ENCODE results near the gene SORT1.

DNA sequence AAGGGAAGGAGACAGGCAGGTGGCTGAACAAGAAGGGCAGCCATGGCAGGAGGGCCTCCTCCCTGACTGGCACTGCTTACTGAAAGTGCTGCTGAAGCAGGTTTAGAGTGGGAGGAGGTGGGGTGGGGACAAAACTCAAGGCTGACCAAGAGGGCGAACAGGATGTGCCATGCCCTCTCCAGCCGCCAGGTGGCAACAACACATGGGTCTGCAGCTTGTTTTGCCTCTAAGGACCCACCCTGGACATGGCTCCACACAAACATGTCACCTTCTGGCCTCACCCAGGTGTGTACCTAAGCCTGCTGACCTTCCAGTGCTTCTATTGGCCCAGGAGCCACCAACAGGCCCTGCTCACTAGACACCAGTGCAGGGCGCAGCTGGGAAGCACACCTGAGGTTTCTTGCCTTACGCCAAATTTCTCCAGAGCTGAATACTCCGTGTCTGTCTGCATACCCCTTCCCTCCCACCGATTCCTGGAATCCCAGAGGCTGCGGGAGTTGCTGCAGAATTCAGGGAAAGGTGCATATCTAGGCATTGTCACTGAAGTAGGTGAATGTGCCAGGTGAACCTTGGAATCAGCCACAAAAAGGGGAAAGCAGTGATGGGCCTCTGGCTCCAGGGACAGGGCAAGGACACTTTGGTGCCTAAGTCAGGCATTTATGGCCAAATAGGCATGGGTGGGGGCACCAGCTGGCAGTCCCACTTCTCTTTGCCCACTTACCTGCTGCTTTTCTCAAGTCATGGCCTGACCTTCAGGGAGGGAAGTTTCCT, 120.1 kb downstream of the SORT1 start:
- TF ChIP-seq, protein P1, sequence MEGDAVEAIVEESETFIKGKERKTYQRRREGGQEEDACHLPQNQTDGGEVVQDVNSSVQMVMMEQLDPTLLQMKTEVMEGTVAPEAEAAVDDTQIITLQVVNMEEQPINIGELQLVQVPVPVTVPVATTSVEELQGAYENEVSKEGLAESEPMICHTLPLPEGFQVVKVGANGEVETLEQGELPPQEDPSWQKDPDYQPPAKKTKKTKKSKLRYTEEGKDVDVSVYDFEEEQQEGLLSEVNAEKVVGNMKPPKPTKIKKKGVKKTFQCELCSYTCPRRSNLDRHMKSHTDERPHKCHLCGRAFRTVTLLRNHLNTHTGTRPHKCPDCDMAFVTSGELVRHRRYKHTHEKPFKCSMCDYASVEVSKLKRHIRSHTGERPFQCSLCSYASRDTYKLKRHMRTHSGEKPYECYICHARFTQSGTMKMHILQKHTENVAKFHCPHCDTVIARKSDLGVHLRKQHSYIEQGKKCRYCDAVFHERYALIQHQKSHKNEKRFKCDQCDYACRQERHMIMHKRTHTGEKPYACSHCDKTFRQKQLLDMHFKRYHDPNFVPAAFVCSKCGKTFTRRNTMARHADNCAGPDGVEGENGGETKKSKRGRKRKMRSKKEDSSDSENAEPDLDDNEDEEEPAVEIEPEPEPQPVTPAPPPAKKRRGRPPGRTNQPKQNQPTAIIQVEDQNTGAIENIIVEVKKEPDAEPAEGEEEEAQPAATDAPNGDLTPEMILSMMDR (conservative IDR thresholded peaks at IDR 0.05 in 1 of 2, IDR thresholded peaks at IDR 0.05 in 1 of 2; ENCODE audit: extremely low read depth in 1 of 2, insufficient read depth in 1 of 2, low read depth in 1 of 2, low read length in 2 of 2): peak; percentile 92 to 94
- TF ChIP-seq EZH2 (IDR thresholded peaks at IDR 0.05; ENCODE audit: borderline replicate concordance, low read length): no peak
